ENCODE results near the gene OR1K1. TPM values are rescaled to one million over a fixed set of nuclear protein-coding genes. Genes with fewer than 3 reads are reported as not detected.

The OR1K1 gene
- polyA plus RNA-seq, 12 donors, result not detected

Other genes starting within 250 kb of the OR1K1 start
- gene OR1N2, start 247.0 kb upstream of the OR1K1 start, polyA plus RNA-seq (ENCODE audit: insufficient read length in 12 of 12), result not detected
- under 1 TPM in 10 of 12 donors, not detected in 2; 0.07 to 0.27 (median 0.14) TPM for gene OR1L8, start 216.7 kb upstream of the OR1K1 start, polyA plus RNA-seq (ENCODE audit: insufficient read length in 12 of 12)
- gene OR1Q1, start 185.4 kb upstream of the OR1K1 start, polyA plus RNA-seq (ENCODE audit: insufficient read length in 12 of 12), result not detected
- not detected for gene OR1B1, start 142.5 kb upstream of the OR1K1 start, polyA plus RNA-seq (ENCODE audit: insufficient read length in 12 of 12)
- not detected for gene OR1L1, start 138.4 kb upstream of the OR1K1 start, polyA plus RNA-seq (ENCODE audit: insufficient read length in 12 of 12)
- gene OR1L3, start 125.0 kb upstream of the OR1K1 start, polyA plus RNA-seq (ENCODE audit: insufficient read length in 12 of 12), result not detected
- gene OR1L4, start 76.1 kb upstream of the OR1K1 start, polyA plus RNA-seq (ENCODE audit: insufficient read length in 12 of 12), result not detected
- gene OR1L6, start 57.8 kb upstream of the OR1K1 start, polyA plus RNA-seq (ENCODE audit: insufficient read length in 12 of 12), result not detected
- not detected for gene OR5C1, start 11.2 kb upstream of the OR1K1 start, polyA plus RNA-seq (ENCODE audit: insufficient read length in 12 of 12)
- 10 to 100 TPM in 11 of 12 donors, not detected in 1; 16.1 to 29.0 (median 21.0) TPM for gene PDCL, start 28.5 kb downstream of the OR1K1 start, polyA plus RNA-seq (ENCODE audit: insufficient read length in 12 of 12)
- 10 to 100 TPM in 11 of 12 donors, not detected in 1; 30.4 to 42.4 (median 32.0) TPM for gene RC3H2, start 105.2 kb downstream of the OR1K1 start, polyA plus RNA-seq (ENCODE audit: insufficient read length in 12 of 12)
- gene ZBTB6, start 113.2 kb downstream of the OR1K1 start, polyA plus RNA-seq (ENCODE audit: insufficient read length in 12 of 12), result 10 to 100 TPM in 9 of 12 donors, 1 to 10 TPM in 2, not detected in 1; 9.0 to 13.7 (median 12.0) TPM
- gene ZBTB26, start 131.4 kb downstream of the OR1K1 start, polyA plus RNA-seq (ENCODE audit: insufficient read length in 12 of 12), result 10 to 100 TPM in 7 of 12 donors, 1 to 10 TPM in 4, not detected in 1; 8.8 to 11.3 (median 10.6) TPM
- 10 to 100 TPM in 11 of 12 donors, not detected in 1; 20.9 to 63.0 (median 39.2) TPM for gene RABGAP1, start 140.9 kb downstream of the OR1K1 start, polyA plus RNA-seq (ENCODE audit: insufficient read length in 12 of 12)
- gene GPR21, start 233.5 kb downstream of the OR1K1 start, polyA plus RNA-seq (ENCODE audit: insufficient read length in 12 of 12), result under 1 TPM in 7 of 12 donors, not detected in 5; 0.14 to 0.77 (median 0.33) TPM